Stimulated activated naive B cell treated with anti-CD40 and anti-IgM and Interleukin-4, amounts not matched to agents 10 μg/mL and 1 μg/mL and 100 μg/mL, for 72 hours (primary cell): Measurements from ENCODE around the gene ZNF554.
A peak's percentile ranks its signal among the peaks of the same experiment; 100 is the strongest.
"Not testable (repeated sequence)": the region's sequence is repeated elsewhere in the genome, so short reads cannot be mapped to it uniquely, and the experiment has no call there.

Source experiments
- ATAC-seq, 2 donors: fragments of 150-1000 bp; cut with Tn5 transposase; replicated peaks; 2 replicates each; pipeline ENCODE4 v1.10.0; 2021; ENCODE audit warnings: moderate library complexity in 1 of 2
- DNase-seq: peaks from one replicate; pipeline ENCODE4 v3.0.0; 2021
- H3K27ac Mint-ChIP-seq: one replicate; pipeline ENCODE4 v1.8.0; 2022; ENCODE audit warnings: mild to moderate bottlenecking, mixed read lengths
- H3K27me3 Mint-ChIP-seq, 2 donors: one replicate each; pipeline ENCODE4 v1.8.0; 2022; ENCODE audit warnings: mixed read lengths in 2 of 2
- H3K36me3 Mint-ChIP-seq, 2 donors: one replicate each; pipeline ENCODE4 v1.8.0; 2022; ENCODE audit warnings: mixed read lengths in 2 of 2, mild to moderate bottlenecking in 1 of 2
- H3K4me1 Mint-ChIP-seq, 2 donors: one replicate each; pipeline ENCODE4 v1.8.0; 2022; ENCODE audit warnings: mixed read lengths in 2 of 2, mild to moderate bottlenecking in 1 of 2
- H3K4me3 Mint-ChIP-seq, 2 donors: one replicate each; pipeline ENCODE4 v1.8.0; 2022; ENCODE audit warnings: mild to moderate bottlenecking in 2 of 2, mixed read lengths in 2 of 2, moderate library complexity in 1 of 2
- H3K9me3 Mint-ChIP-seq, 2 donors: one replicate each; pipeline ENCODE4 v1.8.0; 2022; ENCODE audit warnings: mixed read lengths in 2 of 2, mild to moderate bottlenecking in 1 of 2

Gene ZNF554

DNA sequence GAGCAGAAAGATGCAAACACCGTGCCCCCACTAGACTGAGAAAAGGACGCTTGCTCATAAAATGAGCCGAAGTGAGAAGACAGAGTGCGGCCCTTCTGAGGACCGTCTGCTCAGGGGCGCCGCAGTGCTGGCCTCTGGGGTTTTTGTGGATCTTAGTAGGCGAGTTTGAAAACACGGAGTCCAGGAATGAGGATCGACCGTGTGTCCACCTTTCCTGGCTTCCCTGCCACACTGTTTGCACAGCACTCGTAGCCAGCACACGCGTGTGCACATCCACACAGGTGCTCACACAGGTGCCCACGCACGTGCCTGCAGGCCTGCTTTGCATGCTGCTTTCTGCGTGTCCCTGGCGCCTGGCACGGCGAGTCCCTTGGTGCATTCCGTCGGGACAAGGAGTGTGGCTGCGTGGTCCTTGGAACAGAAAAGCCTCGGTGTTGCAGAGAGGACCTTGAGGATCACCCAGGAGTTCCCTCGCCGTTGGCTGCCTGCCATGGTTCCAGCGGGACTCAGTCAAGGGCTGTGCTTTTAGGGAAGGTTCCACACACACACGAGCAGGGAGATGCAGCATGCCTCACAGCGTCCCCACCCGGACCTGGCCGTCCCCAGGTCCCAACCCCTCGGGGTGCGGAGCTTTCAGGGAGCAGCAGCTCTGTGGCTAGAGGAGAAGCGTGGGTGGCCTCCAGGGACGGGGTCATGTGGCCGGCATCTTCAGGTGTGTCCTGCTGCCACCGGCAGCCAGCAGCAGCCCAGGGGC lies 10.1 kb upstream of the ZNF554 start:
- DNase-seq (no peak), ATAC-seq (no peak)
- no peaks in the 10 kb centered on the region for H3K9me3 Mint-ChIP-seq
- peaks cover 46 to 48% of the 10 kb centered on the region in 2 donors for H3K36me3 Mint-ChIP-seq
- peak overlapping the region; percentile 42 for H3K27ac Mint-ChIP-seq
- no peaks in the 10 kb centered on the region for H3K4me1 Mint-ChIP-seq
- no peak overlapping the region for H3K4me3 Mint-ChIP-seq
- H3K27me3 Mint-ChIP-seq: no peaks in the 10 kb centered on the region

DNA sequence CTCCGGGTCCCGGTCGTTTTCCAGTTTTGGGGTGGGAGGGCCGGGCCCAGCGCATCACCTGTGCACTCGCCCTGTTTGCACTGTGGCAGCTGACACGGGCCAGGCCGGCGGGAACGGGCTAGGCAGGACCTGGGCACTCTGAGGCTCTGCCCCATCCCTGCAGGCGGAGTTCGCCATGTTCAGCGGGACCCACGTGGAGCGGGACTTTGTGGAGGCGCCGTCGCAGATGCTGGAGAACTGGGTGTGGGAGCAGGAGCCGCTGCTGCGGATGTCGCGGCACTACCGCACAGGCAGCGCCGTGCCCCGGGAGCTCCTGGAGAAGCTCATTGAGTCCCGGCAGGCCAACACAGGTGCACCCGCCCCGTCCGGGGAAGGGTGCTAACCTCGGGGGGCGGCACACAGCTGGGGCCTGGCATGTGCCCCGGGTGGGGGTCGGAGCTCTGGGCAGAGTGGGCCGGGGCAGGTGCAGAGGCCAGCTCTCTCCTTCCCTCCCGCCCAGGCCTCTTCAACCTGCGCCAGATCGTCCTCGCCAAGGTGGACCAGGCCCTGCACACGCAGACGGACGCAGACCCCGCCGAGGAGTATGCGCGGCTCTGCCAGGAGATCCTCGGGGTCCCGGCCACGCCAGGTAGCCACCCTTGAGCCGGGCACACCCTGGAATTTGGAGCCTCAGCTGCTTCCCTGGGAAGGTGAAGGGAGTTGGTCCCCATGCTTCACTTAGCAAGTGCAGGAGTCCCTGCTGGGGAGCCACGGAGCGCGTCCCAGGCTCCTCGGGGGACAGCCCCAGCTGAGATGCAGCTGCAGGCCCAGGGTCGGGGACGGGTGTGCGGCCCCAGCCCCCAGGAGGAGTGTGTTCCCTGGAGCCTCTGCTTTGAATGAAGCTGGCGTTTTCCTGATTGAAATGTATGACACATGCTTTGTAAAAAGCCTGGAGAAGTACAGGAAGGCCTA lies 9.3 kb upstream of the ZNF554 start:
- no peak for DNase-seq
- Mint-ChIP-seq H3K4me1 (no peaks in the 10 kb centered on the region), H3K9me3 (no peaks in the 10 kb centered on the region), H3K36me3 (peaks cover 39 to 42% of the 10 kb centered on the region in 2 donors), H3K27me3 (no peaks in the 10 kb centered on the region), H3K27ac (no peak overlapping the region), H3K4me3 (no peak overlapping the region)
- ATAC-seq: no peak

DNA sequence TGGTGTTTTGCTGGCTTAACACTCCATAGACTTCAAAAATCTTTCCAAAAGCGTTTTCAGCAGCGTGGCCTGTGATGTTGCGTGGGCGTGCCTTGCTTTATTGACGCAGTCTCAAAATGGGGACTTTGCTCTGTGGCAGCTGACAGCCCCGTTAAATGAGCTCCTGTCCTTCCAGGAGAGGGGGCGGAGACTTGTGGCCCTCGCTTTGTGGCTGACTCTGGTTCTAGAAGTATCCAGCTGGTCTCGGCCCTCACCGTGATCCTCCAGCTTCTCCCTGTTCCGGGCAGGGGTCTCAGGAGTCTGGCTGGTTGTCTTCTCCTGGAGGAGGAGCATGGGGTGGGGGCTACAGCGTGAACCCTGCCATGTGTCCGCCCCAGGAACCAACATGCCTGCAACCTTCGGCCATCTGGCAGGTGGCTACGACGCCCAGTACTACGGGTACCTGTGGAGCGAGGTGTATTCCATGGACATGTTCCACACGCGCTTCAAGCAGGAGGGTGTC lies 8.4 kb upstream of the ZNF554 start:
- H3K36me3 Mint-ChIP-seq: peaks cover 39 to 46% of the 10 kb centered on the region in 2 donors
- H3K9me3 Mint-ChIP-seq: no peaks in the 10 kb centered on the region
- H3K27me3 Mint-ChIP-seq: no peaks in the 10 kb centered on the region
- ATAC-seq (no peak), DNase-seq (no peak)
- no peaks in the 10 kb centered on the region for H3K4me1 Mint-ChIP-seq
- no peak overlapping the region for H3K4me3 Mint-ChIP-seq
- no peak overlapping the region for H3K27ac Mint-ChIP-seq

DNA sequence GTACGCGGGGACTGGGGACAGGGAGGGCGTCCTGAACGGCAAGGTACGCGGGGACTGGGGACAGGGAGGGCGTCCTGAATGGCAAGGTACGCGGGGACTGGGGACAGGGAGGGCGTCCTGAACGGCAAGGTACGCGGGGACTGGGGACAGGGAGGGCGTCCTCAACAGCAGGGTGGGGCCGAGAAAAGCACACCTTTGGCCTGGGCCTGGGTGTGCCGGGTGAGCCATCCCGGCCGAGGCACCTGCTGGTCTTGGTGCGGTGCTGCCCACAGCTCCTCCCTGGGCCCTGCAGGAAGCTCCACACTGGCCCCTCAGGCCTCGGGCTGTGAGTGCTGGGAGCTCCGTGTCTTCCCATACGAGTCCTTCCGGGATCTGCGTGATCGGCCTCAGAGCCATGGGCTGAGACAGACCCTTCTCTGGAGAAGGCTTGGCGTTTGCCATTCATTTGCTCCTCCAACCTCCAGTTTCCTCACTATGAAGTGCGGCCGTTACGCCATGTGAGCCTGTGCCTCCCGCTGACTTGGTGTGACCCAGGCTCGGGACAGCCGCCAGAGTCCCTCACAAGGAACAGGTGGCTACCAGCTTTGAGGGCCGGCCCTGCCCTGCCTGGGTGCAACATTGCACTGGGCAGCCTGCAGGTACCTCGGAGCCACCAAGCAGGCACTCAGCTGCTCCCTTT lies 7.8 kb upstream of the ZNF554 start:
- Mint-ChIP-seq H3K4me1 (no peaks in the 10 kb centered on the region), H3K9me3 (no peaks in the 10 kb centered on the region), H3K36me3 (peaks cover 33 to 41% of the 10 kb centered on the region in 2 donors)

DNA sequence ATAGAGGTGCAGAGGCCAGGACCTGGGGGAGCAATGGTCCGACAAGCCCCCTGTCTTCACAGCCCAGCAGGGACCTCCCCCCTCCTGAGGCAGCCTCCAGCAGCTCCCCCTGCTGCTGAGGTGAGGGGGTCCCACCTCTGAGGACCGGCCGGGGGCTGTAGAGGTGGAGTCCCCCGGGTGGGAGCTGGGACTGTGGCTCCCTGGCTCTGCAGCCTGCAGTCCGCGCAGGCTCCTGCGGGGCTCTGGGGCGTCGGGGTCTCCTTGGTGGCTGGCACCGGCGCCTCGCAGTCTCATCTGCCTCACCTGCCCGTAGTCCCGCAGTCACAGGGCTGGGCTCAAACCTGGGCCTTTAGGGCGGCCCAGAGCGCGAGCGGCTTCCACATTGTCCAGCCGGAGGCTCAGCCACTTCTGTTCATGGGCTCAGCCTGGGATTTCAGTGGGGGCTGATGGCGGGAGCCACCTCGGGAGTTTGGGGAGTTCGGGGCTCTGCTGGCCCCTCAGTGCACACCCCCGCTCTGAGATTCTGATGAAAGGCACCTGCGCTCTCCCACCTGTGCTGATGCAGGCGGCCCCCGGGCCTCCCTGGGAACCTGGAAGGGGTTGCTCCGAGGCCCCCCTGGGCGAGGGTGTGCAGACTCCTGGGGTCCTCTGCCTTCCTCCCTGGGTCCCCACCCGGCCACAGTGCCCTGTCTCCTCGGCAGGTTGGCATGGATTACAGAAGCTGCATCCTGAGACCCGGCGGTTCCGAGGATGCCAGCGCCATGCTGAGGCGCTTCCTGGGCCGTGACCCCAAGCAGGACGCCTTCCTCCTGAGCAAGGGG lies 7.0 kb upstream of the ZNF554 start:
- no peak for ATAC-seq
- Mint-ChIP-seq H3K9me3 (peaks cover 4 to 5% of the 10 kb centered on the region in 2 donors), H3K36me3 (peaks cover 37 to 46% of the 10 kb centered on the region in 2 donors), H3K27ac (no peak overlapping the region), H3K27me3 (no peaks in the 10 kb centered on the region), H3K4me3 (no peak overlapping the region), H3K4me1 (peaks cover 4 to 6% of the 10 kb centered on the region in 2 donors)
- DNase-seq: no peak

More for the DNA sequence above, 7.8 kb upstream of the ZNF554 start:
- ATAC-seq (no peak), DNase-seq (no peak)
- H3K4me3 Mint-ChIP-seq: no peak overlapping the region
- no peak overlapping the region for H3K27ac Mint-ChIP-seq
- H3K27me3 Mint-ChIP-seq: no peaks in the 10 kb centered on the region

DNA sequence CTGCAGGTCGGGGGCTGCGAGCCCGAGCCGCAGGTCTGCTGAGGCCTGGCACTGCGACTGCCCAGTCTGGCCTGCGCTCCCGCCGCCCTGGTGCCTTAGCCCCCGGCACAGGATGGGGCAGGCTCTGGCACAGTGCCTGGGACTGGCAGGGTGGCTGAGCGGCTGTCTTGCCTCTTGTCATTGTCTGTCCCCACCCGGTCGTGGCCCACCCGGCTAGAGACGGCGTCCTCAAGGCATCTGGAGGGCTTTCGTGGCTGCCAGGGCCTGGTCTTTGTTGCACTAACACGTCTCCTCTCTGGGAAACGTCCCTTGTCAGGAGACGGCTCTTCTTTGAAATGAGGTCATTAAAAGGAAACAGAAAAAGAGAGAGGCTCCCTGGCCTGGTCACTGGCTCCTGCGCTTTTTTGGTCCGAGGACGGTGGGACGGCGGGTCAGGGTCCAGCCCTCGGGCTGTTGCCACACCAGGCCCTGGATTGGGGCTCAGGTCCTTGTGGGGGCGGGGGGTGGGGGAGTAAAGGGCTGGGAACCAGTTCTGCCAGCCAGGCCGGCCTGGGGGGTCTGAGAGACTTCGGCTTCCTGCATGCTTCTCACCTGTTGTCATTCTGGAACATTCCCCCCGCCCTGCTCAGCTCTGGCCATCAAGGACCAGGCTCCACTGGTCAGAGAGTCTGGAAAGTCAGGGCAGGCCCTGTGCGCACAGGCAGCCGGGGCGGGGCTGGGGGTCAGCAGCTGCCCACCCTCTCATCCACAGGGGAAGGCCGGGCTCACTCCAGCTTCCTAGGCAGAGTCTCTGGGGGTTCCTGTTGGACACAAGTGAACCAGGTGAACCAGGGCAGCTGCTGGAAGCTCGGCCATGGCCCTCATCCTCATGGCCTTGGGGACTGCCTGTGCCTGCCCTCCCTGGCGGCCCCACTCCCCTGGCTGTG lies 6.2 kb upstream of the ZNF554 start:
- peaks cover 4 to 5% of the 10 kb centered on the region in 2 donors for H3K9me3 Mint-ChIP-seq
- no peaks in the 10 kb centered on the region for H3K27me3 Mint-ChIP-seq
- ATAC-seq: no peak
- H3K36me3 Mint-ChIP-seq: peaks cover 37 to 41% of the 10 kb centered on the region in 2 donors
- DNase-seq: no peak
- no peak overlapping the region for H3K27ac Mint-ChIP-seq
- peaks cover 6 to 7% of the 10 kb centered on the region in 2 donors for H3K4me1 Mint-ChIP-seq
- H3K4me3 Mint-ChIP-seq: no peak overlapping the region

DNA sequence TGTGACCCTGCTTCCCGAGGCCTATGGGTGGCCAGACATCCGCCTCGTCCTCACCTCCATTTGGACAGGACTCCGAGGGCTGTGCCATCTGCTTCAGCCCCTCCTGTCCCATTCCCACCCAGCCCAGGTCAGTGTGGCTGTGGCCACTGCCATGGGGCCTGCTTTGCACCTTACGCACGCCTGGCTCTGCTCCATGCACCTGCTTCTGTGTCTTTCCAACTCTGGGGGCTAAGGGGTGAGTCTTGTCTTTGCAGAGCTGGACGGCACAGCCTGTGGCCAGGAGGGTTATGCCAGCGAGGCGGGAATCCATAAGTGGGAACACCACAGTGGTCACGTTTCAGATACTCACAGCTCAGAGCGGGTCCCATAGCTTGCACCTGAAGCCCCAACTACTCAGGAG lies 5.2 kb upstream of the ZNF554 start:
- H3K27me3 Mint-ChIP-seq: no peaks in the 10 kb centered on the region
- ATAC-seq (no peak), DNase-seq (no peak)
- peaks cover 7 to 11% of the 10 kb centered on the region in 2 donors for H3K4me1 Mint-ChIP-seq
- peaks cover 4 to 5% of the 10 kb centered on the region in 2 donors for H3K9me3 Mint-ChIP-seq
- H3K4me3 Mint-ChIP-seq: no peak overlapping the region
- H3K36me3 Mint-ChIP-seq: peaks cover 29 to 31% of the 10 kb centered on the region in 2 donors
- no peak overlapping the region for H3K27ac Mint-ChIP-seq

DNA sequence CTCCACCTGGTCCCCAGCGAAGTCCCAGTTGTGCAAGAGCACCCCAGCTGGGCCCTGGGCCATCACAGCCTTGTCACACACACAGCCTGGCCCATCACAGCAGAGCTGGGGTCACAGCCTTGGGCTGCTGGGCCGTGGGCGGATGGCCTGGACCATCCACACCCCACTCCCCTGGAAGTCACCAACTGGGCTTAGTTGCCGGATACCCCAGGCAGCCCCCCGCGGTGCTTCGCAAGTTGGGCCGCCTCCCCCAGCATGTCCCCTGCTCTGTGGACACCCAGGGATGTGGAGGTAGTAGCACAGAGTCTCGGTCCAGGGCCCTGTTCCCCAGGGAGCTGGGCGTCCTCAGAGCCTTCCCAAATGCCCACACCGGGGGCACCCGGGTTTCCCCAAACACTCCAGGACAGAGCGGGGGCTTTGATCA lies 4.5 kb upstream of the ZNF554 start:
- Mint-ChIP-seq H3K27ac (peak overlapping the region; percentile 43), H3K4me1 (peaks cover 8 to 11% of the 10 kb centered on the region in 2 donors), H3K4me3 (no peak overlapping the region), H3K36me3 (peaks cover 25 to 27% of the 10 kb centered on the region in 2 donors), H3K27me3 (no peaks in the 10 kb centered on the region), H3K9me3 (peaks cover 4 to 5% of the 10 kb centered on the region in 2 donors)
- ATAC-seq: no peak
- no peak for DNase-seq

DNA sequence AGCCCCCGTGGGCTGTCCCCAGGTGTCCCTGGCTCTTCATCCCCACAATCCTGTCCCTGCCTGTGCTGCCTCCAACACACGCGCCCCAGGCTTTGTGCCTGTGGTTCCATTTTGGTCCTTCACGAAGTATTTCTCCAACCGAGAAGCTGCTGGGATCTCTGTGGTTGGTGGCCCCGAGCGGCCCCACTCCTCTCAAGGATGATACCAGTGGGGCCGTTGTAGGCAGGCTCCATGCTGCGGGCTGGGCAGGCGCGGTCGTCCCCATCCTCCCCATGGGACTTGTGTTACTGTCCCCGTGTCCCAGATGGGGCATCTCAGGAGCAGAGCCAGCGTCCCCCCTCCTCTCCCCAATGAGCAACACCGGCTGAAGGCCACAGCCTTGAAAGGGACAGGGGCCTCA lies 3.7 kb upstream of the ZNF554 start:
- H3K36me3 Mint-ChIP-seq: peaks cover 22 to 27% of the 10 kb centered on the region in 2 donors
- ATAC-seq: no peak

DNA sequence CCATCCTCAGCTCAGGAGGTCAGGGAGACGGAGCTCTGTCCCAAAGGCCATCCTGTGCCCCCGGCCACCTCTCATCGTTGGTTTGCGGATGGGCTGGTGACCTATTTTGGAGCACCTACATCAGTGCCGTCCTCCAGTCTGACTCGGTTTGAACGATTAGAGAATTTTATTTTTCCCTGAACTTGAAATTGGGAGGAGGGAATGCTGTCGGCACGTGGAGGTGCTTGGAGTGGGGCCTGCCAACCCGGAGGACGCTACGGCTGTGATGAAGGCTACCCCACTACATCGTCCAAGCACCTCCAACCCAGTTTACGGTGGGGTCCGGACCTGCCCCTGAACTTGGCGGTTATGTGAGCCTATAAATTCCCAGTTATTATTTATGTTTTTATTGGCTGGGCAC lies 3.0 kb upstream of the ZNF554 start:
- Mint-ChIP-seq H3K9me3 (peaks cover 4 to 5% of the 10 kb centered on the region in 2 donors), H3K36me3 (peaks cover 17 to 23% of the 10 kb centered on the region in 2 donors), H3K4me1 (peaks cover 10 to 17% of the 10 kb centered on the region in 2 donors), H3K4me3 (no peak overlapping the region), H3K27me3 (no peaks in the 10 kb centered on the region), H3K27ac (no peak overlapping the region)
- DNase-seq: no peak
- no peak for ATAC-seq

More for the DNA sequence above, 3.7 kb upstream of the ZNF554 start:
- H3K27me3 Mint-ChIP-seq: no peaks in the 10 kb centered on the region
- no peak overlapping the region for H3K4me3 Mint-ChIP-seq
- H3K27ac Mint-ChIP-seq: no peak overlapping the region
- DNase-seq: no peak
- peaks cover 4 to 5% of the 10 kb centered on the region in 2 donors for H3K9me3 Mint-ChIP-seq
- peaks cover 9 to 11% of the 10 kb centered on the region in 2 donors for H3K4me1 Mint-ChIP-seq

DNA sequence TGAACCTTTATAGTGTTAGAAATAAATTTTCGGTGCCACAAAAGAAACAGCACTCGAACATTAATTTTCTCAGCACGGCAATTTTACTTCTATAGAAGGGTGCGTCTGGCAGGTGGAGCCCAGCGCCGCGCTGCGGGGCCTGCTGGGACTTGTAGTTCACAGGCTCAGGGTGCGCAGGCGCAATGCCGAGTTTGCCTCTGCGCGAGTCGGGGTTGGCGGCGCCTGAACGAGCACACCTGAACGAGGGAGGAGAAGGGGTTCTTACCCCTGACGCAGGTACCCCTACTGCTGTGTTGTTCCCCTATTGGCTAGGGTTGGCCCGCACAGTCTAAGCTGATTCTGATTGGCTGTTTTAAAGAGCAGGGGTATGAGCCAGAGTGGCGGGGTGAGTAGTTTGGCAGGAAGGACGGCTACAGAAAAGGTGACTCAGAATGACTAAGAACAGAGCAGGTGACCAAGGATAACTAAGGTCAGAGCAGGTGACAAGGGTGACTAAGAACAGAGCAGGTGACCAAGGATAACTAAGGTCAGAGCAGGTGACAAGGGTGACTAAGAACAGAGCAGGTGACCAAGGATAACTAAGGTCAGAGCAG lies 2.3 kb upstream of the ZNF554 start:
- DNase-seq, ATAC-seq, H3K4me3 Mint-ChIP-seq, H3K27me3 Mint-ChIP-seq, H3K9me3 Mint-ChIP-seq: not testable (repeated sequence)
- H3K27ac Mint-ChIP-seq: peak overlapping the region; percentile 43
- H3K4me1 Mint-ChIP-seq: peaks cover 10 to 20% of the 10 kb centered on the region in 2 donors
- peaks cover 17 to 23% of the 10 kb centered on the region in 2 donors for H3K36me3 Mint-ChIP-seq

DNA sequence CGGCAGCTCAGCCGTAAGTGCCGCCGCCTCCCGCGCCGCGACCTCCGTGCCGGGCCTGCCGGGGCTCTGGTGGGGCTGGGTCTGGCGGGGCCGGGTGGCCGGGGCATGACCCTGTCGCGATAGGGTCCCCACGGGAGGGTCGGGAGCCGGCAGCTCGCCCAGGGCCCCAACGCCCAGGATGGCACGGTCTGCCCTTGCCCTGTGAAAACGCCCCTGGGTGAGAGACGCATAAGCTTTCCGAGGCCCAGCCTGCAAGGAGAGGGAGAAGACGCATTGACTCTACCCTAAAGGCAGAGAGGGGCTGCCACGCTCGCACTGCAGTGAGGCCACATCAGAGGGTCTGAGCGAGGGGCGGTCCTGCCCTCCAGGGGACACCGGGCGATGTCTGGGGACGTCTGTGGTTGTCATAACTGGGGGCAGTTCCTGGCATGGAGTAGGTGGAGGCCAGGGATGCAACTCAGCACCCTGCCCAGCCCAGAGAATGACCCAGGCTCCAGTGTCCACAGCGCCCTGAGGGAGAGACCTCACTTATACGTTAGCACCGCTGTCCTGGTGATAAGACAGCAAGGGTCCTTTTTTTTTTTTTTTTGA lies 539 bp downstream of the ZNF554 start:
- DNase-seq (no peak), ATAC-seq (peak; percentile 30 to 36)
- no peaks in the 10 kb centered on the region for H3K27me3 Mint-ChIP-seq
- H3K4me1 Mint-ChIP-seq: peaks cover 10 to 20% of the 10 kb centered on the region in 2 donors
- peak overlapping the region; percentile 83 to 95 for H3K4me3 Mint-ChIP-seq
- peaks cover 4 to 5% of the 10 kb centered on the region in 2 donors for H3K9me3 Mint-ChIP-seq
- H3K27ac Mint-ChIP-seq: no peak overlapping the region
- peaks cover 12 to 17% of the 10 kb centered on the region in 2 donors for H3K36me3 Mint-ChIP-seq
